IMR-90 (cell line): ENCODE results near the gene HDAC8. TPM values are rescaled to one million over a fixed set of nuclear protein-coding genes. Genes with fewer than 3 reads are reported as not detected.

ENCODE experiments used
- ATAC-seq: fragments of 200-7000 bp; cut with Tn5 transposase; 2 replicates; pipeline ENCODE4 v1.9.1; 2020; ENCODE audit warnings: low read depth, mild to moderate bottlenecking, moderate library complexity
- BruUV-seq: library from RNA; stranded (reverse); fragments of 400-500 nt; replicated peaks from 2 replicates; lab custom pipeline; 2021; lab: Mats Ljungman, UMichigan
- CTCF ChIA-PET: fragments of 300-600 bp; formaldehyde crosslinking; extraction: SDS; loops from one replicate; lab custom pipeline; 2021; ENCODE audit warnings: antibody characterized with exemption; lab: Yijun Ruan, JAX
- POLR2A ChIA-PET: fragments of 300-600 bp; sonication (Branson Sonifier 250); formaldehyde crosslinking; loops from one replicate; lab custom pipeline; 2022; ENCODE audit warnings: antibody characterized with exemption; ENCODE audit not compliant: unreplicated experiment; lab: Charles Lee
- DNase-seq: peaks from one replicate; pipeline ENCODE4 v3.0.0; 2013
- H2AFZ ChIP-seq: replicated peaks from 2 replicates; pipeline ENCODE3; 2013; ENCODE audit warnings: low read length, mild to moderate bottlenecking; ENCODE audit not compliant: poor library complexity
- H2AK5ac ChIP-seq: 2 replicates; pipeline ENCODE4 v1.6.1; 2013; ENCODE audit warnings: low read depth, low read length, inconsistent platforms
- H2AK9ac ChIP-seq: replicated peaks from 2 replicates; pipeline ENCODE3; 2013; ENCODE audit warnings: mild to moderate bottlenecking, low read depth, low read length, moderate library complexity; ENCODE audit not compliant: poor library complexity
- H2BK120ac ChIP-seq: 2 replicates; pipeline ENCODE4 v1.6.1; 2013; ENCODE audit warnings: low read depth, low read length, inconsistent platforms
- H2BK15ac ChIP-seq: 3 replicates; pipeline ENCODE4 v1.6.1; 2013; ENCODE audit warnings: low read depth, low read length, inconsistent platforms
- H2BK20ac ChIP-seq: 2 replicates; pipeline ENCODE4 v1.6.1; 2013; ENCODE audit warnings: low read depth, mild to moderate bottlenecking, inconsistent platforms, low read length, moderate library complexity
- H2BK5ac ChIP-seq: 2 replicates; pipeline ENCODE4 v1.6.1; 2013; ENCODE audit warnings: mild to moderate bottlenecking, low read depth, low read length, inconsistent platforms; ENCODE audit not compliant: poor library complexity, severe bottlenecking
- H3K14ac ChIP-seq: replicated peaks from 2 replicates; pipeline ENCODE4 v1.6.1; 2013; ENCODE audit warnings: low read depth, low read length, inconsistent platforms
- H3K18ac ChIP-seq: 2 replicates; pipeline ENCODE4 v1.6.1; 2013; ENCODE audit warnings: low read depth, low read length, control low read depth
- H3K23ac ChIP-seq: 2 replicates; pipeline ENCODE4 v1.6.1; 2013; ENCODE audit warnings: low read depth, low read length, inconsistent platforms
- H3K27ac ChIP-seq: 2 replicates; pipeline ENCODE4 v1.5.1; 2013; ENCODE audit warnings: mild to moderate bottlenecking, control low read depth, low read length; ENCODE audit not compliant: insufficient read depth
- H3K27me3 ChIP-seq: 2 replicates; pipeline ENCODE4 v1.6.1; 2013; ENCODE audit warnings: low read length; ENCODE audit not compliant: control insufficient read depth, insufficient read depth
- H3K36me3 ChIP-seq: 2 replicates; pipeline ENCODE4 v1.6.1; 2013; ENCODE audit warnings: low read length, mixed read lengths; ENCODE audit not compliant: control insufficient read depth, insufficient read depth
- H3K4ac ChIP-seq: 2 replicates; pipeline ENCODE4 v1.6.1; 2013; ENCODE audit warnings: low read depth, low read length, inconsistent platforms
- H3K4me1 ChIP-seq: 2 replicates; pipeline ENCODE4 v1.6.1; 2013; ENCODE audit warnings: low read length, mixed read lengths; ENCODE audit not compliant: control insufficient read depth, insufficient read depth
- H3K4me2 ChIP-seq: 2 replicates; pipeline ENCODE4 v1.6.1; 2013; ENCODE audit warnings: low read depth, mild to moderate bottlenecking, control low read depth, low read length, moderate library complexity
- H3K4me3 ChIP-seq: 2 replicates; pipeline ENCODE4 v1.5.1; 2013; ENCODE audit warnings: low read depth, mild to moderate bottlenecking, control low read depth, low read length, moderate library complexity; ENCODE audit not compliant: insufficient read depth
- H3K56ac ChIP-seq: 2 replicates; pipeline ENCODE4 v1.6.1; 2013; ENCODE audit warnings: low read length, inconsistent platforms; ENCODE audit not compliant: insufficient read depth; ENCODE audit errors: extremely low read depth
- H3K79me1 ChIP-seq, 2 experiments: 2 replicates each; pipeline ENCODE4 v1.6.1; 2013; ENCODE audit warnings: low read length in 2 of 2, inconsistent platforms in 1 of 2, low read depth in 1 of 2
- H3K9ac ChIP-seq: 2 replicates; pipeline ENCODE4 v1.6.1; 2013; ENCODE audit warnings: low read depth, low read length, control low read depth
- H3K9me1 ChIP-seq: 2 replicates; pipeline ENCODE4 v1.6.1; 2013; ENCODE audit warnings: low read length, inconsistent platforms; ENCODE audit not compliant: insufficient read depth
- H3K9me3 ChIP-seq: 2 replicates; pipeline ENCODE4 v1.6.1; 2013; ENCODE audit warnings: low read length; ENCODE audit not compliant: control insufficient read depth, insufficient read depth
- H4K20me1 ChIP-seq: 2 replicates; pipeline ENCODE4 v1.6.1; 2013; ENCODE audit warnings: low read length, inconsistent platforms; ENCODE audit not compliant: insufficient read depth
- H4K5ac ChIP-seq: 2 replicates; pipeline ENCODE4 v1.6.1; 2013; ENCODE audit warnings: mild to moderate bottlenecking, low read depth, low read length, control low read depth
- H4K8ac ChIP-seq, 2 experiments: 2 replicates each; pipeline ENCODE4 v1.6.1; 2013; ENCODE audit warnings: low read depth in 2 of 2, low read length in 2 of 2, control low read depth in 1 of 2, inconsistent platforms in 1 of 2
- H4K91ac ChIP-seq: 2 replicates; pipeline ENCODE4 v1.6.1; 2013; ENCODE audit warnings: low read depth, low read length, inconsistent platforms; ENCODE audit not compliant: insufficient read depth
- BHLHE40 ChIP-seq: fragments of 150-350 bp; IDR thresholded peaks from 2 replicates; pipeline ENCODE4 v1.6.1; 2016; ENCODE audit warnings: mild to moderate bottlenecking, low read depth, low read length
- CEBPB ChIP-seq: IDR thresholded peaks from 2 replicates; pipeline ENCODE4 v1.6.1; 2012; ENCODE audit warnings: low read depth, low read length, improper control_type of control experiment
- CHD1 ChIP-seq: IDR thresholded peaks from 2 replicates; pipeline ENCODE4 v1.6.1; 2012; ENCODE audit warnings: low read depth, low read length, improper control_type of control experiment
- ELK1 ChIP-seq: fragments of 150-350 bp; IDR thresholded peaks from 2 replicates; pipeline ENCODE4 v1.6.1; 2016; ENCODE audit warnings: low read depth, mild to moderate bottlenecking, low read length, moderate library complexity, borderline replicate concordance
- FOS ChIP-seq: fragments of 150-350 bp; IDR thresholded peaks from 2 replicates; pipeline ENCODE4 v1.6.1; 2016; ENCODE audit warnings: low read depth, low read length
- MAFK ChIP-seq: IDR thresholded peaks from 2 replicates; pipeline ENCODE4 v1.6.1; 2012; ENCODE audit warnings: low read depth, low read length, improper control_type of control experiment
- MAZ ChIP-seq: IDR thresholded peaks from 2 replicates; pipeline ENCODE4 v1.6.1; 2012; ENCODE audit warnings: low read depth, mild to moderate bottlenecking, low read length, improper control_type of control experiment, moderate library complexity, borderline replicate concordance
- MXI1 ChIP-seq: IDR thresholded peaks from 2 replicates; pipeline ENCODE4 v1.6.1; 2012; ENCODE audit warnings: low read depth, mild to moderate bottlenecking, low read length, moderate library complexity, borderline replicate concordance
- NFE2L2 ChIP-seq: fragments of 150-350 bp; IDR thresholded peaks from 2 replicates; pipeline ENCODE4 v1.6.1; 2016; ENCODE audit warnings: low read depth, mild to moderate bottlenecking, low read length
- POLR2A ChIP-seq: IDR thresholded peaks from 2 replicates; pipeline ENCODE4 v1.6.1; 2012; ENCODE audit warnings: mild to moderate bottlenecking, low read depth, low read length
- RAD21 ChIP-seq: IDR thresholded peaks from 2 replicates; pipeline ENCODE4 v1.6.1; 2012; ENCODE audit warnings: low read length, improper control_type of control experiment
- RCOR1 ChIP-seq: IDR thresholded peaks from 2 replicates; pipeline ENCODE4 v1.6.1; 2012; ENCODE audit warnings: mild to moderate bottlenecking, low read length, improper control_type of control experiment; ENCODE audit not compliant: insufficient replicate concordance
- RFX5 ChIP-seq: IDR thresholded peaks from 2 replicates; pipeline ENCODE4 v1.8.0; 2012; ENCODE audit warnings: low read depth, mild to moderate bottlenecking, low read length, moderate library complexity
- SMC3 ChIP-seq: fragments of 150-350 bp; IDR thresholded peaks from 2 replicates; pipeline ENCODE4 v1.6.1; 2016; ENCODE audit warnings: low read depth, mild to moderate bottlenecking, antibody characterized with exemption, low read length, moderate library complexity
- USF2 ChIP-seq: fragments of 150-350 bp; IDR thresholded peaks from 2 replicates; pipeline ENCODE4 v1.6.1; 2017; ENCODE audit warnings: mild to moderate bottlenecking, antibody characterized with exemption, low read length, low read depth
- WGBS, 2 experiments: methylation state at CpG; one replicate each; pipeline versions ENCODE4 v1.1.5 to v1.1.7; 2013; ENCODE audit warnings: missing lambda C conversion rate in 2 of 2; ENCODE audit not compliant: insufficient read length in 1 of 2; ENCODE audit errors: extremely low coverage in 2 of 2; 5-methylcytosine and 5-hydroxymethylcytosine counted together
- dilution Hi-C: fragments of 300-500 bp; cut with HindIII; formaldehyde crosslinking; loops from one replicate; pipeline ENCODE4 v1.14.3; 2018; ENCODE audit warnings: low sequenced_read_pairs; ENCODE audit not compliant: unreplicated experiment
- in situ Hi-C: fragments of 300-500 bp; cut with MboI; formaldehyde crosslinking; loops from 3 replicates; pipeline ENCODE4 v1.14.3; 2019; ENCODE audit warnings: low sequenced_read_pairs, inconsistent platforms, mixed read lengths
- intact Hi-C: fragments of 100-400 bp; cut with micrococcal nuclease; formaldehyde crosslinking; loops from 2 replicates; pipeline ENCODE4 v1.10.0; 2022
- polyA plus RNA-seq, 3 experiments: library from polyadenylated mRNA; depleted of rRNA; stranded (reverse); fragments of >200 nt; gene quantifications; 2 replicates each; pipeline ENCODE4 v1.2.3, GENCODE V29; 2012; ENCODE audit warnings: low replicate concordance in 1 of 3
- total RNA-seq: library from RNA; depleted of rRNA; stranded (reverse); fragments of >200 nt; gene quantifications from 2 replicates; pipeline ENCODE4 v1.2.3, GENCODE V29; 2012
- TF ChIP-seq, protein P1 (sequence below): conservative IDR thresholded peaks from 2 replicates; pipeline ENCODE4 v1.5.1; 2012; ENCODE audit warnings: mild to moderate bottlenecking, low read depth, low read length, improper control_type of control experiment

Gene HDAC8
- total and polyA plus RNA-seq, 2 of the 4 experiments (the other 2 are of a cell fraction): 16.1 to 28.5 TPM

- H4K8ac ChIP-seq: no peak overlapping the region
- no peak for TF ChIP-seq MAZ
- TF ChIP-seq, protein P1, sequence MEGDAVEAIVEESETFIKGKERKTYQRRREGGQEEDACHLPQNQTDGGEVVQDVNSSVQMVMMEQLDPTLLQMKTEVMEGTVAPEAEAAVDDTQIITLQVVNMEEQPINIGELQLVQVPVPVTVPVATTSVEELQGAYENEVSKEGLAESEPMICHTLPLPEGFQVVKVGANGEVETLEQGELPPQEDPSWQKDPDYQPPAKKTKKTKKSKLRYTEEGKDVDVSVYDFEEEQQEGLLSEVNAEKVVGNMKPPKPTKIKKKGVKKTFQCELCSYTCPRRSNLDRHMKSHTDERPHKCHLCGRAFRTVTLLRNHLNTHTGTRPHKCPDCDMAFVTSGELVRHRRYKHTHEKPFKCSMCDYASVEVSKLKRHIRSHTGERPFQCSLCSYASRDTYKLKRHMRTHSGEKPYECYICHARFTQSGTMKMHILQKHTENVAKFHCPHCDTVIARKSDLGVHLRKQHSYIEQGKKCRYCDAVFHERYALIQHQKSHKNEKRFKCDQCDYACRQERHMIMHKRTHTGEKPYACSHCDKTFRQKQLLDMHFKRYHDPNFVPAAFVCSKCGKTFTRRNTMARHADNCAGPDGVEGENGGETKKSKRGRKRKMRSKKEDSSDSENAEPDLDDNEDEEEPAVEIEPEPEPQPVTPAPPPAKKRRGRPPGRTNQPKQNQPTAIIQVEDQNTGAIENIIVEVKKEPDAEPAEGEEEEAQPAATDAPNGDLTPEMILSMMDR: no peak
- TF ChIP-seq RFX5: no peak
- TF ChIP-seq ELK1: no peak
- TF ChIP-seq RAD21: no peak
- TF ChIP-seq USF2: no peak
- TF ChIP-seq MXI1: no peak
- no peak for TF ChIP-seq FOS
- no peak for TF ChIP-seq BHLHE40
- TF ChIP-seq MAFK: no peak
- TF ChIP-seq SMC3: no peak
- no peak for TF ChIP-seq RCOR1
- TF ChIP-seq POLR2A: no peak
- TF ChIP-seq CEBPB: no peak
- TF ChIP-seq NFE2L2: no peak
- TF ChIP-seq CHD1: no peak
- H4K20me1 ChIP-seq: no peaks in the 10 kb centered on the region
- no peak overlapping the region for H3K4me2 ChIP-seq
- no peak for ATAC-seq
- H3K4ac ChIP-seq: no peak overlapping the region
- H4K5ac ChIP-seq: no peak overlapping the region
- no peak overlapping the region for H2BK120ac ChIP-seq
- H3K27ac ChIP-seq: no peak overlapping the region
- H4K91ac ChIP-seq: no peak overlapping the region
- H2BK20ac ChIP-seq: no peak overlapping the region
- H3K79me1 ChIP-seq: no peaks in the 10 kb centered on the region
- H3K9me1 ChIP-seq: 0 out of 2 replicates have a peak, but pooled peaks cover 3% of the 10 kb centered on the region
- no peak overlapping the region for H2AK5ac ChIP-seq
- no peak overlapping the region for H3K23ac ChIP-seq
- no peaks in the 10 kb centered on the region for H3K4me1 ChIP-seq
- 0 out of 2 replicates have a peak, but pooled peaks cover 3% of the 10 kb centered on the region for H3K36me3 ChIP-seq
- H3K9me3 ChIP-seq: no peaks in the 10 kb centered on the region
- in situ Hi-C loops (no loop called here), intact Hi-C loops (no loop called here), dilution Hi-C loops (no loop called here)
- no peak overlapping the region for H3K14ac ChIP-seq
- no peak overlapping the region for H3K9ac ChIP-seq
- no CpG with 5 or more reads among the region's 4 CpGs for WGBS, 2 experiments
- H2AFZ ChIP-seq: no peak overlapping the region
- CTCF ChIA-PET: no interaction called here
- H3K56ac ChIP-seq: no peak overlapping the region
- no peak overlapping the region for H2AK9ac ChIP-seq
- H2BK15ac ChIP-seq: no peak overlapping the region
- no peak overlapping the region for H3K18ac ChIP-seq
- H2BK5ac ChIP-seq: no peak overlapping the region
- no peak overlapping the region for H3K4me3 ChIP-seq
- H3K27me3 ChIP-seq: peaks cover 22% of the 10 kb centered on the region
- DNase-seq: no peak
- no TSS peak for BruUV-seq
- POLR2A ChIA-PET: no interaction called here
Measured at GRCh38 chrX:72360326-72360725, 212.3 kb downstream of the HDAC8 start.
